HG02852 (cell line): ENCODE data around the gene DUSP28.
A peak's percentile ranks its signal among the peaks of the same experiment; 100 is the strongest.
"Not testable (repeated sequence)": the region's sequence is repeated elsewhere in the genome, so short reads cannot be mapped to it uniquely, and the experiment has no call there.

Experiments used
- ATAC-seq: cut with Tn5 transposase; IDR thresholded peaks from one replicate; pipeline ENCODE4 v1.9.1; 2021; ENCODE audit warnings: mild to moderate bottlenecking, moderate library complexity; ENCODE audit not compliant: unreplicated experiment

DUSP28 gene, protein sequence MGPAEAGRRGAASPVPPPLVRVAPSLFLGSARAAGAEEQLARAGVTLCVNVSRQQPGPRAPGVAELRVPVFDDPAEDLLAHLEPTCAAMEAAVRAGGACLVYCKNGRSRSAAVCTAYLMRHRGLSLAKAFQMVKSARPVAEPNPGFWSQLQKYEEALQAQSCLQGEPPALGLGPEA

DNA sequence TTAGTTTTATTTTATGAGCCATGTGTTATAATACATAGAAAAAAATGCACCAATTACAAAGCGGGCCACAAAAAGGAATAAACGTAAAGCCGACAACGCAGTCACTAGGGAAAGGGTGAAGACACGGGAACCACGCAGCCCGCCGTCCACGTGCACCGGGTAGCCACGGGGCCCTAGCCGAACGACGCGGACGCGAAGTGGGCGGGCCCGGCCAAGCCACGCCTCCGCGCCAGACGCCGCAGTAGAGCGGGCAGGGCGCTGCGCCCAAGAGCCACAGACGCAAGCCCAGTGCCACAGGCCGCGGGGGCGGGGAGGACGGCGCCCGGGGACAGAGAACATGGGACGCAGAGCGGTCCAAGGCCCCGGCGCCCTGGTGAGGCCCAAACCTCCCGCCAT, at the start of gene DUSP28:
DUSP28 (plus strand) TSS at position 274 of the 396 bp plus-strand sequence. CDS start 328 bp downstream, outside the sequence.
- peak; percentile 50 for ATAC-seq

DNA sequence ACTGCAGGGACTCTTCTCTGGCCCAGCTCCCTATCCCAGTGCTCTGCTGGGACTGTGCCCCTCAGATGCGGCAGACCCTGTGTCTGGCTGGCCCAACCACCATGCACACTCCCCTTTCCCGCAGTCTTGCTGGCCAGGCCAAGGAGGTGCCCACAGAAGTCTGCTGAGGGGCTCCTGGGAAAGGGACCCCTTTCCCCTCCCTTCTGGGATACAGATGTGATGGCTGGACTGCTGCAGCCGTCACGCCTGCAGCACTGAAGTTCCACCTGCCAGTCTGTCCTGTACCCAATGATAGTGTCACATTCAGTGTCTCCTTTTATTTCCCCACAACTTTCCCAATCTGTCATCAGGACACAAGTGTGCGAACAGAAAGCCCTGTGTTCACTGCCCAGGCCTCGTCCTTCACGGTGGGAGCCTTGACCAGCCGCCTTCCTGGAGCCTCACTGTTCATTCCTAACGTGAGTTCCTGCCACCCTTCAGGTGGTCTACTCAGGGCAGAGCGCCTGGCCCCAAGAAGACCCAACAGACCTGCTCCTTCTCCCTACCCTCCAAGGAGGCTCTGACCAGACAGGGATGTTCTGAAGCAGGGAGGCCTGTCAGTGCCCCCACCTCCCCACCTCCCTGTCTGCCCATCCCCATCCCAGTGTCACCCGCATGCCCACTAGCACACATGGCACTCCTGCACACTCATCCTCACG, 49.5 kb upstream of the DUSP28 start:
- ATAC-seq: no peak

DNA sequence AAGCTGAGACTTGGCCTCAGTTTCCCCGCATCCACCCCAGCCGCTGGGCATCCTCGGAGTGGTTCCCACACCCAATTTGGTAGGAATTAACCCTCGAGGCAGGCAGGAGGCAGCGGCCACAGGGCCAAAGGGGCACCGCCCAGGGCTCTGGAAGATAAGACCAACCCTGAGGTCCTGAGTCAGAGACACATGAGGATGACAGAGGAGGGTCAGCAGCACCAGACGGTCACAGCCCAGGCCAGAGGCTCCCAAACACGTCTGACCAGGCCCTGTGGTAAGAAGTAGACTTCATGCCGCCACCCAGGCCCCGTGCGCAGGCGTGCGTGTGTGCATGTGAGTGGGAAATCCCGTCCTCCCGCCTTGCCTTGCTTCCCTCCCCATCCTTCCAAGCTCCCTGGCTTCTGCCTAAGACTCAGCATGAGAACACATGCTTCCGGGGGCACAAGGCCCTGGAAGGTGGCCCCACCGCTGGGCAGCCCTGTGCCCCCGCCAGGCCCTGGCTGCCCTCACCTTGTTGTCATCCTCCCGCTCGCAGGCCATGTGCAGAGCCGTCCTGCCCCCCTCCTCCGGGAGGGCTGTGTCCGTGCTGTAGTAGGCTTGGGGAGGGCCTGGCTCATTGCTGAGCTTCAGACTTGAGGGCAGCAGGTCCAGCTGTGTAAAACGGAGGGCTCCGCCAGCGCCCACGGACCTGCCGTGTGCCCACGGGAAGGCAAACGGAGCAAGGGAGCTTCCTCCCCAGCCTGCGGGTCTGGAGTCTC, 48.6 kb upstream of the DUSP28 start:
- ATAC-seq: no peak

DNA sequence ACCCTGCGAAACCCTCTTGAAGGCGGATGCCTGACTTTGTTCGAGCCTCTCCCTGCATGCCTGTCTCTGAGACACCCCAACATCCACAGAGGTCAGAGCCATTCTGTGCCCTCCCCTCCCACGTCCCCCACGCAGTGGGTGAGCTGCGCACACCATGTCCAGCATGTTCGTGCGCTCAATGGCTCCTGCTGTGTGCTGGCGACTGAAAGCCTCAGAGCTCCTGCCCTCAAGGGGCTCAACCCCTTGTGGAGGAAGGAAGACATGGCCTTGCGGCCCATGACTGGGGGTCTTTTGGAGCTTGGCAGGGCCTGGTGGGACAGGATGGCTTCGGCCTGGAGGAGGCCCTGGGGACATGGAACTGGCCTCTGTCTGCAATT, 48.1 kb upstream of the DUSP28 start:
- no peak for ATAC-seq

DNA sequence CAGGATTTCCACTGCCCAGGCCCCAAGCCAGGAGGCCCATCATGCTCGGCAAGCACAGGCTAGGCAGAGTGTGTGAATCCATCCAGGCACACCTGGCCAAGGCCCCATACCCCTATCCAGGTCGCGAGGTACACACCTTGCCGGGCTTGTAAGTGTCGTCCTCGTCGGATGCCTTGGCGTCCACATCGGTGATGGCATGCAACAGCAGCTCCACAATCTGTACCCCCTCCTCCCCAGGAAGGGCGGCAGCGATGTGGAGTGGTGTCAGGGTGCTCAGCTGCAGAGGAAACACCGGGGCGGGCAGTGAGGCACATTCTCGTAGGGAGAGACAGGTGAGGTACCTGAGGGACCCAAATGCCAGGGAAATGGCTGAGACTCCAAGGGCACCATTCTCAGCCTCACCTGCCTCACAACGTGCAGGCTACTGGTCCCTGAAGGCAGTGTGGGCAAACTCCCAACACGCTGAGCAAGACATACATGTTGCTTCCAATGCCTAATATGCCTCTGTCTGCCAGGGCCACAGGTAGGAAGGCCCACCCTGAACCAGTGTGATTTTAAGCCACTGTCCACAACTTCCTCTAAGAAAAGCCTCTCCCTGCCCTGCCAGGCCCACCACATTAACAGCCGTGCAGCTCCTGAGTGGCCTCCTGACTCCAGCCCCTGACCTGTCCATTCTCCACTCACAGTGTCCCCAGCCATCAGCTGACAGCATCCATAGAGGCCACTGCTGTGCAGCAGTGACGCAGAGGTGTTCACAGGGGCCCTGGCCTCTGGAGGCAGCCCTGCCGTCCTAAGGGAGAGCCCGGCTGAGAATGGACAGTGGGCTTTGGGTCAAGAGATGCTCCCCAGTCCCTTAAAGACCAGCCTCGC, 47.3 kb upstream of the DUSP28 start:
- no peak for ATAC-seq

DNA sequence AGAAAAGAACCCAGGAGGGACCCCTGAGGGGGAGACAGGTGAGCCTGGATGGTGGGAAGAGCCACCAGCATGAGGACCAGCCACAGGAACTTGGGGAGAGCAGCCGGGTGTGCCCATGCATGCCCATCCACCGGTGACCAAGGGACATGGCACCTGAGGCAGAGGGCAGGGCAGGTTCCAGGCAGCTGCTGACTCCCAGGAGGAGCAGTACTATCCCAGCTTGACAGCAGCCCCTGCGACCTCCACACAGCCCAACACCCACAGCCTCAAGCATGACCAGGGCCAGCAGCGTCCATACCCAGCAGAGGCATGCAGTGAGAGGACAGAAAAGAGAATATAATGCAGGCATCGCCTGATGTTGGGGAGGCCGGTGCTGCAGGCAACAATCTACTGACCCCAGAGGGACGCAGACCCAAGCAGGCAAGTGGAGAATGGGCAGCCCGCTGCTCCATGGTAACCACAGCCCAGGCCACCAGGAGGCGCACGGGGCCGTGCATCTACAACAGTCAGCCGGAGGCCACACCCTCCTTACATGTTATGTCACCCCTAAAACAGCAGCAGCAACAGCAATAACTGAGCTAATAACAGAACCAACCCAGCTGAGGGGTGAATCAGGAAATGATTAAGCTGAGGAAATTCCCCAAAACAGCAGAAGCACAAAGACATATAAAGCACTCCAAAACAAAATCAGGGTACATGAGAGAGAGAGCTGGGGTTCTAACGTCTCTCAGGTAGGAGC, 46.4 kb upstream of the DUSP28 start:
- ATAC-seq: peak; percentile 97

DNA sequence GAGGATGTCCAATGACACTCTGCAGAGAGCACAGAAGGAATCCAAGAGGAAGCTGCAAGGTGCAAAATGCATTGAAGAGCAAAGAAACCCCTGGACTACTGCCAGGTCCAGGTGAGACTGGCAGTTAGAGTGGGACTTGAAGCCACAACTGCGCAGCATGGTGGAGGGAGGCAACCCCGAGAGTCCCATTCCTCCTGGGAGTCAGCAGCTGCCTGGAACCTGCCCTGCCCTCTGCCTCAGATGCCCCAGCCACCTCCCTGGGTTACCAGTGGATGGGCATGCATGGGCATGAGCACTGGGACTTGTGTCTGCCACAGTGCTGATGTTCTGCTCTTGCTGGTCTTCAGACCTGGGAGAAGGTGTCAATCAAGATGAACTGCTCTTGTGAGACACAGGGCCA, 45.5 kb upstream of the DUSP28 start:
- ATAC-seq: no peak

DNA sequence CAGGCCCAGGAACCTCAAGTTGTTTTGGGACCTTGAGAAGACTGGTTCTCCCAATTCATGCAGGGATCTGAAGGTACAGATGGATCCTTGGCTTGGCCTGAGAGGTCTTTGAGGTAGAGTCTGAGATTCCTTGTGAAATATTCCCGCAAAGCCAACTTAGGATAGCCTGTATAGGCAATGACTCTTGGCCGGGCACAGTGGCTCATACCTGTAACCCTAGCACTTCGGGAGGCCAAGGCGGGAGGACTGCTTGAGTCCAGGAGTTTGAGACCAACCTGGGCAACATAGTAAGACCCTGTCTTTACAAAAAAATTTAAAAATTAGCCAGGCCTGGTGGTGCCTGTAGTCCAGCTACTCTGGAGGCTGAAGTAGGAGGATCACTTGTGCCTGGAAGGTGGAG, 42.8 kb upstream of the DUSP28 start:
- ATAC-seq: no peak

DNA sequence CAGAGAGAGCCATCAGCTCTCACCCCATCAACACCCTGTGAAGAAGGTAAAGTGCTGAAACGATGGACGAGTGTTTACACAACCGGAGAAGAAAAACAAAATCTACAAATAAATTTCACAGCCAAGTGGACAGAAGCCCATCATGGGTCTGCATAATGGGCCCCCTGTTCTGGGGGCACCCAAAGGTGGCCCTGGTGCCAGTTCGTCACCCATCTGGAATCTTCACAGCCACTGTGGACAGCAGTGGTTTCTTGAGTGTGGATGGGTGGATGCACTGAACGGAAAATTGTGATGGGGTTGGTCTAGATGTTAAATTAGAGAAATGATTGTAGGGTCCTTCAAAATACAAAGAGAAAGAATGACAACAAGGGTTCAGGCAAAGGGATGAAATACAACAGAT, 41.2 kb upstream of the DUSP28 start:
- ATAC-seq: no peak

DNA sequence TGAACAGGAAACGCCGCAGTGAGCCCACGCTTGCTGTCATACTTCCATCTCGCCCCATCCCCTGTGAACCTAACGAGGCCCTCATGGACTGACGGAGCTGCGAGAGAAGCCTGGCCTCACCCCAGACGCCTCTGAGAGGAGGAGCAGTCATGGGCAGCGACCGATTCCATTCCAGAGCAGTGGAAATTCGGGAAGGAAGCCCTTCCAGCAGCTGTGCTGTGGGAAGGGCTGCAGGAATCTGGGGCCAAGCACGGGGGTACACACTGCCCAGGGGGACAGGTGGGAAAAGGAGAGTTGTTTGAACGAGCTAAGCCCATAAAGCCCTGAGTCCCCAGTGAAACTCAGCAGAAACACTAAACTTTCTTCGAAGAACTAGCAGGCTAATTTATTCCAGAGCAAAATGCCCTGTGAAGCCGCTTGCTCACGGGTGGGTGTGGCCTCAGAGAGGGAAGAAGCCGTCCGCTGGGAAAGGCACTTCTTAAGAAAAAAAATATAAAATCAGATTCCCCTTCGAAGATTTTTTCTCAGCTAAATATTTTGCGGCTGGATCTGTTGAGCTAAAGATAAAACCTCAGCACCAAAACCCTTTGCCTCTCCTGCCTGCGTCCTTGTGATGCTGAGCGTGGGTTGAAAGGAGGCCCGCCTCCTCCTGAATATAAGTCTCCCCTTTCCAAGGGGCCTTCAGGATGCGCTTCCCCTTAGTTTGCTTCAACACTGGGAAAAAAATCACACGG, 40.6 kb upstream of the DUSP28 start:
- ATAC-seq: no peak

DNA sequence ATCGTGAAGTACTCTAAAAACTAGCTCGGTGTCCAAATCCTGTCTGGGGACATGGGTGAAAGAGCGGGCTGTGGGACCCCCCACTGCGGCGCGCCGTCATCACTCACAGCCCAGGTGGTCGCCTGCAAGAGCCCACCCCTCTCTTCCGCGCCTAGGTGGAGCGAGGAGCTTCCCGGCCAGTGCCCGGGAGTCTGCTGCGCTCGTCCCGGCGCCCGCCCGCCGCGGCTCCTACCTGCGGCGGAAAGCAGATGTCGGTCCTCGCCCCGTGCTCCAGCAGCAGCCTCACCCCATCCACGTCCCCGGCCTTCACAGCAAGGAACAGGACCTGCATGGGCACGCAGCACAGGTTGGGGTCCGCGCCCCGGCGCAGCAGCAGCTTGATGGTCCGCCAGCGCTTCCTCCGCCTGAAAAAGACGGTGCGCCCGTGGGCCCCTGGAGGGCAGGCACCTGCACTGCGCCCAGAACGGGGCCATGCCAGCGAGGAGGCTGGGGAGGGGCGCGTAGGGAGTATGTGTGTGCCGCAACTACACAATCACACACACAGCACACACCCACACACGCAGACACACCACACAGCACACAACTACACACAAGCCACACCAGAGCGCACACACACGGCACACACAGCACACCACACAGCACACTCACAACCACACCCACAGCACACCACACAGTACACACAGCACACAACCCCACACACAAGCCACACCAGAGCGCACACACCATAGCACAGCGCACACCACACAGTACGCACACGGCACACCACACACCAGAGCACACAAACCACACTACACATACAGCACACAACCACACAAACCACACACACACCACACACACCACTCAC, 39.8 kb upstream of the DUSP28 start:
- ATAC-seq: no peak

DNA sequence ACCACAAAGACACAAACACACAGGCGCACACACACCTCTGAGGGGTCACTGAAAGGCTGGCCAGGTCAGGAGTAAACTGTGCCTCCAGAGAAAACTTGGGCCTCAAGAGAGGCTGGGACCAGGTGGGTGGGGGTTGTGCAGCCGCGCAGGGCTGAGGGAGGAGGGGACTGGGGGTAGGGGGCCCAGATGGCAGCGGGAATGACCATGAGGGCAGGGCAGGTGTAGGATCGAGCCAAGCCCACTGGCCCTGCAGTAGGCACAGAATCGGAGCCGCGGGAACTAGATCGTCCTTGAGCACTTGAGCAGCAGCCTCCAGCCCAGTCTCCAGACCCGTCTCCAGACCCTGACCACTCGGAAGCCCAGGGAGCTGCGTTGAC, 39.2 kb upstream of the DUSP28 start:
- no peak for ATAC-seq

DNA sequence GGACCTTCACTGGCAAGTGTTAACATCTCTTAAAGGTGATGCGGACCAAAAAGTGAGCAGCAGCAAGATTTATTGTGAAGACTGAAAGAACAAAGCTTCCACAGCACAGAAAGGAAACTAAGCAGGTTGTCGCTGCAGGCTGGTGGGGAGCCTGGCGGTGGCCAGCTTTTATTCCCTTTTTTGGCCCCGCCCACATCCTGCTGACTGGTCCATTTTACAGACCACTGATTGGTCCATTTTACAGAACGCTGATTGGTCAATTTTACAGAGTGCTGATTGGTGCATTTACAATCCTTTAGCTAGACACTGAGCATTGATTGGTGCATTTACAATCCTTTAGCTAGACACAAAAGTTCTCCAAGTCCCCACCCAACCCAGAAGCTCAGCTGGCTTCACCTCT, 38.3 kb upstream of the DUSP28 start:
- not testable (repeated sequence) for ATAC-seq

DNA sequence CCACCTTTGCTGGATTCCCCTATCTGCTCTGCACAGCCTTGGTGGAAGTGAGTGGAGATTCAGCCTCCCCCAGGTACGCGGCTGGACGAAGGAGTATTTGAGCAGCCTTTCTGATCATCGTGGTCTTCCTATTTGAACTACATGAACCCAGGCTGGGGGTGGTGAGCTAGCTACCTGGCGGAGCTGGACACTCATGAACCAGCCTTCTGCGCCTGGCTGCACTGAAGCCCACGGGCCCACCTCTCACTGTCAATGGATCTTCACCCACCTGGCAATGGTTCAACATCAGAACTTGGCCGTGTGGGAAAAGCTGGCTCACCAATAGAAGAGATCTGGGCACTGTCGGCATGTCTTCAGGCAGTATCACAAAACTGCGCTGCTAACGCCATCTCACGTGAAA, 37.8 kb upstream of the DUSP28 start:
- ATAC-seq: no peak

DNA sequence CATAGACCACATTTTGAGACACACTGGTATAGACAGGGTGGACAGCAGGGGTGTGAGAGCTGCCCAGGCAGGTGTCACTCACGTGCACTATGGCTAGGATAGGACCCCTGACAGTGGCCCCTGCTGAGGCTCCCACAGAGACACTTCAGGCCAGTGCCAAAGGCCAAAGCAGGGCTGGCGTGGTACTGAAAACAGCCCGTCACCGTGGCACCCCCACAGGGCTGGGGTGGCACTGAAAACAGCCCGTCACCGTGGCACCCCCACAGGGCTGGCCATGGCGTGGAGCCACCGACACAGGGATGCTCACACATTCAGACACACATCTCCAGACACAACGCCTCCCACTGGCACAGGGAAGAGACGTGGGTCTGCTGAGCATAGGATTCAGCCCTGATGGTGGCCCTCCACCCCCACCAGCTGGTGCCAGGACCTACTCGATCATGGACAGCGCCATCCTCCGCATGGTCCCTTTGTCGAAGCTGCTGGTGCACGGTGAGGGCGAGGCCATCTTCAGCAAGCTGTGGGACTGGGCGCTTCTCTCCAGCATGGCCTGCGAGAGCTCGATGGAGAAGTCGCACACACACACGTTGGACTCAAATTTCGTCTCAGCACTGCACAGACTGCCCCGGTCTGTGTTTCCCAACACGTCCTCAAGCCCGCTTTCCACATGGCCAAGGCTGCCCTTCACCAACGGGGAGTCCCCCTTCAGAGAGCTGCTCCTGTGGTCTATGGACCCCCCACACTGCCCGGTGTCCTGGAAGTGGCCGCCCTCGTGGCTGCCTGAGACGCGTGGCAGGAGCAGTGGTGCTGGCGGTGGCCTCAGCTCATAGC, 36.5 kb upstream of the DUSP28 start:
- ATAC-seq: no peak

DNA sequence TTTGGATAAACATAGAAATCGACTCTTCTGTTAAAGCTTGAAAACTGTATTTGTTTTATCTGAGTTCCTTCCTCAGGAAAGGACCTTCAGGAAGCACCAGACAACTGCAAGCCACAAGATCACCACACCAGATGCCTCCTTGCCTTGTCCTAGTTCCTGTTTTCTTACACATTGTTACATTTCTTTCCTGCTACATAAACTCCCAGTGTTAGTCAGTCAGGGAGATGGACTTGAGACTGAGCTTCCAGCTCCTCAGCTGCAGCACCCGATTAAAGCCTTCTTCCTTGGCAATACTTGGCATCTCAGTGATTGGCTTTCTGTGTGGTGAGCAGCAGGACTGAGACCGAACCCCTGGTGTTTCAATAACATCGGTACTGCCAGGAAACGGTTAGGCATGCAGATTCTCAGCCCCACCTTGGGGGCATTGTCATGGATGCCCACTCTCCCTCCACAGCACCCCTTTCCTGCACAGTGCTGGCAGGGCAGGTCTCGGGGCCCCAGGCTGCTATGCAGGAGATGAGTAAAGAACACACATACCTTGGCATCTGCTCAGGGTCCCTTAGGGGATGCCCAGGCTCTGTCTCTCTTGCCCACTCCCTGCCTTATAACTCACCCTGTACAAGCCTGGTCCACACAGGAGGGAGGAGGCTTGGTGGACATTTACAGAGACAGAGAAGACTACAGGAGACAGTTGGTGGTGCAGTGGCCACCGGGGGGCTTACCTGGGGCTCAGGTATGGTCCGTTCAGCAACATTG, 35.0 kb upstream of the DUSP28 start:
- ATAC-seq: no peak

DNA sequence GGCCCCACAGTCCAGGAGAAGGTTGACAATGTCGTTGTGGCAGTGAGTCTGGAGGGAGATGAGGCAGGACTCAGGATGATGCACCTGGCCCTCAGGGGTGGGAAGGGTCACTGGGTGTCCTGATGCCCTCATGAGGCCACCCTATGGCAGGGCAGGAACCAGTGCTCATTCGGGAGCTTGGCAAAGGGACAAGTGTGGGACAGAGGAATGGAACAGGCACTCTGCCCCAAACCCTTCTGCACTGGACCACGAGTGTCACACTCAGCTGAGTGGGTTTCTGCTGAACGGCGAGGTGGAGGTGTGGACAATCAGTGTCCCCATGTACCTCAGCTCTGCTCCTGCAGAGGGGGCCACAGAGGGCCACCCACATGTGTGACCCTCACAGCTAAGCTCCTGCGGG, 34.4 kb upstream of the DUSP28 start:
- ATAC-seq: no peak
